Hepatocyte (in vitro differentiated cells): Measurements from ENCODE around the gene ZEB2.

Experiments used
- EZH2 ChIP-seq: fragments of 200-600 bp; sonication (generic); IDR thresholded peaks from 2 replicates; pipeline ENCODE4 v1.6.1; 2016; ENCODE audit warnings: antibody characterized with exemption, mild to moderate bottlenecking, borderline replicate concordance
- EZH2phosphoT487 ChIP-seq: fragments of 200-600 bp; sonication (generic); IDR thresholded peaks from one replicate; pipeline ENCODE4 v1.6.1; 2018; ENCODE audit warnings: antibody characterized with exemption, mild to moderate bottlenecking, low read depth, moderate library complexity; ENCODE audit not compliant: unreplicated experiment, severe bottlenecking
- TF ChIP-seq, protein P1 (sequence below): fragments of 200-600 bp; sonication (generic); IDR thresholded peaks from 2 replicates; pipeline ENCODE4 v1.5.1; 2016; ENCODE audit warnings: antibody characterized with exemption, mild to moderate bottlenecking; ENCODE audit not compliant: poor library complexity

DNA sequence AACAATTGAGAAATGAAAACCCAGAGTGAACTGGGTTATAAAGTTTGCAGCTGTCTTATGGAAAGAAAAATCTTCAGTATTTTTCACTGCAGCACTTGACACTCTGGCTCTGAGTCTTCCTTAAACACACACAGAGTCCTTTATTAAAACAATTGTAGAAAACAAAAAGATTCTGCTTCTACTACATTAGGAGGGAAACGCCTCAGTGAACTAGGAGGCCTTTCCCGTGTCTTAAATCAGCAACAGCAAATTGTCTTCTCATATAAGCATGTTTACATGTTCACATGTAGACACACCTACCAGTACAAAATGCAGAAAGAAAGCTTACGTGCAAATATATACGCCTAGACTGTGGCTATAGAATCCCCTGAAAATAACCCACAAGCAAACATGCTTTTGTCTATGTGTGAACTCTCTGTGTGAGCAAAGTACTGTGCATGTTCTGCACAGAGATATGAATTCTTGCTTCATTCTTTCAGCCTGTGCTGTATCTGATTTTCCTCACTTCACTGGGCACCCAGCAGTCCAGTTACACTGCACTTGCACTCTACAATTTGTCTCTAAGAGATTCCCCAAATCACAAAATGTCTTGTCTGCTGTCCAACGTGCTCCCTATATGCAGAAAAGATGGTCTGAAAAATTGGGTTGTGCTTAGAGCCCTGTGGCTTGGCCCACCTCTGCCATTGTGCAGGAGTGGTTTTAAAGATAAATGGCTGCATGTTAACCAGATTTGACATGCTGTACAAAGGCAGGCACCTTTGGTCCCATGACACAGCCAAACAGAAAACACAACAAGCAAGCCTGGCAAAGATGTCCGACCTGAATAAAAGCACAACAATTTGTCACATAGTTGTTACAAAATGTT is 24.5 kb downstream of the ZEB2 start:
- TF ChIP-seq, protein P1, sequence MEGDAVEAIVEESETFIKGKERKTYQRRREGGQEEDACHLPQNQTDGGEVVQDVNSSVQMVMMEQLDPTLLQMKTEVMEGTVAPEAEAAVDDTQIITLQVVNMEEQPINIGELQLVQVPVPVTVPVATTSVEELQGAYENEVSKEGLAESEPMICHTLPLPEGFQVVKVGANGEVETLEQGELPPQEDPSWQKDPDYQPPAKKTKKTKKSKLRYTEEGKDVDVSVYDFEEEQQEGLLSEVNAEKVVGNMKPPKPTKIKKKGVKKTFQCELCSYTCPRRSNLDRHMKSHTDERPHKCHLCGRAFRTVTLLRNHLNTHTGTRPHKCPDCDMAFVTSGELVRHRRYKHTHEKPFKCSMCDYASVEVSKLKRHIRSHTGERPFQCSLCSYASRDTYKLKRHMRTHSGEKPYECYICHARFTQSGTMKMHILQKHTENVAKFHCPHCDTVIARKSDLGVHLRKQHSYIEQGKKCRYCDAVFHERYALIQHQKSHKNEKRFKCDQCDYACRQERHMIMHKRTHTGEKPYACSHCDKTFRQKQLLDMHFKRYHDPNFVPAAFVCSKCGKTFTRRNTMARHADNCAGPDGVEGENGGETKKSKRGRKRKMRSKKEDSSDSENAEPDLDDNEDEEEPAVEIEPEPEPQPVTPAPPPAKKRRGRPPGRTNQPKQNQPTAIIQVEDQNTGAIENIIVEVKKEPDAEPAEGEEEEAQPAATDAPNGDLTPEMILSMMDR, result no peak
- TF ChIP-seq EZH2, result no peak
- no peak for TF ChIP-seq EZH2phosphoT487
